ENCODE results near the gene C13orf46.

C13orf46 gene

DNA sequence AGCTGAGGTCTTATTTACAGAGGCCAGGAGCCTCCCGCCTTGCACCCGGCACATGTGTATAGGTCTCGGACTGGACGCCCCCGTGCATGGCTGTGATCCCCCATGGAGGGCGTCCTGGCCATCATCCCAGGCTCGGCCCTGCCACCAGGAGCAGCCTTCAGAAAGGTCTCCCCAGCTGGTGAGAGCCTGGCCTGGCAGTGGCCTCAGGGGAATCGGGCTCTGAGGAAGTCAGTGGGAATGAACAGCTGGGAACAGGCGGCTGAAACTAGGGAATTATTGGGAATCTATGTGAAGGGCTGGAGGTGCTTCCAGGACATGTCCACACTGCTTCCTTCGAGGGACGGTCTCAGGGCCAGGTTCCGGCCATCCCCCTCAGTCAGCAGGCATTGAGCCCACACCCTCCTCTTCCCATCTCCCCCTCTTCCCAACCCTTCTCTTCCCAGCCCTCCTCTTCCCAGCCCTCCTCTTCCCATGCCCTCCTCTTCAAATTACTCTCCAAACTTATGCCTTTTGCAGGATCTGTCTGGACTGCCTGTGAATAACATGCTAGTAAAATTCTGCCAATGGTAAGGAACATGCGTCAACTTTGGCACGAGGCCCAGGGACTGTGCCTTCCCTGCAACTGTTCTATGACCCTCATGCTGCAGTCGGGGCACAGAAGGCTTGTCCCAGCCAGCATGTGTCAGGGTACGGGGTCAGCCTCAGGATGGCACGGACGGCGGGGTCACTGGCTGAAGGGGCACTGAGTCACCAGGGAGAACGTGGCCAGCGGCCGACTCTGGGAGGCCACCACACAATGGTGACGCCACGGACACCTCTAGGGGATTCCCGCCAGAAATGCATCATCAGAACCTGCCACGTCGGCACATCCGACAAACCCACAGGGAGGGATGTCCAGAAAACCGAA is 24.2 kb upstream of the C13orf46 start:
- TF ChIP-seq, protein P1, sequence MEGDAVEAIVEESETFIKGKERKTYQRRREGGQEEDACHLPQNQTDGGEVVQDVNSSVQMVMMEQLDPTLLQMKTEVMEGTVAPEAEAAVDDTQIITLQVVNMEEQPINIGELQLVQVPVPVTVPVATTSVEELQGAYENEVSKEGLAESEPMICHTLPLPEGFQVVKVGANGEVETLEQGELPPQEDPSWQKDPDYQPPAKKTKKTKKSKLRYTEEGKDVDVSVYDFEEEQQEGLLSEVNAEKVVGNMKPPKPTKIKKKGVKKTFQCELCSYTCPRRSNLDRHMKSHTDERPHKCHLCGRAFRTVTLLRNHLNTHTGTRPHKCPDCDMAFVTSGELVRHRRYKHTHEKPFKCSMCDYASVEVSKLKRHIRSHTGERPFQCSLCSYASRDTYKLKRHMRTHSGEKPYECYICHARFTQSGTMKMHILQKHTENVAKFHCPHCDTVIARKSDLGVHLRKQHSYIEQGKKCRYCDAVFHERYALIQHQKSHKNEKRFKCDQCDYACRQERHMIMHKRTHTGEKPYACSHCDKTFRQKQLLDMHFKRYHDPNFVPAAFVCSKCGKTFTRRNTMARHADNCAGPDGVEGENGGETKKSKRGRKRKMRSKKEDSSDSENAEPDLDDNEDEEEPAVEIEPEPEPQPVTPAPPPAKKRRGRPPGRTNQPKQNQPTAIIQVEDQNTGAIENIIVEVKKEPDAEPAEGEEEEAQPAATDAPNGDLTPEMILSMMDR (IDR thresholded peaks at IDR 0.05; ENCODE audit: extremely low read depth, insufficient read depth, missing control alignments): no peak
- in situ Hi-C loops (cut with MboI; ENCODE audit: low pct_unique_long_range_greater_than_20kb, low sequenced_read_pairs, unreplicated experiment): no loop called here
- no peak for DNase-seq (ENCODE audit: low spot score)

- no peak for DNase-seq (ENCODE audit: low spot score)
- in situ Hi-C loops (cut with MboI; ENCODE audit: low pct_unique_long_range_greater_than_20kb, low sequenced_read_pairs, unreplicated experiment): no loop called here
- TF ChIP-seq, protein P1 (IDR thresholded peaks at IDR 0.05; ENCODE audit: extremely low read depth, insufficient read depth, missing control alignments): no peak
Observed at GRCh38 chr13:113996912-113997745, 23.3 kb upstream of the C13orf46 start.

GRCh38 chr13:113996081-113996911 is 22.4 kb upstream of the C13orf46 start:
- TF ChIP-seq, protein P1 (IDR thresholded peaks at IDR 0.05; ENCODE audit: extremely low read depth, insufficient read depth, missing control alignments): no peak
- in situ Hi-C loops (cut with MboI; ENCODE audit: low pct_unique_long_range_greater_than_20kb, low sequenced_read_pairs, unreplicated experiment): no loop called here
- DNase-seq (ENCODE audit: low spot score): no peak

DNA sequence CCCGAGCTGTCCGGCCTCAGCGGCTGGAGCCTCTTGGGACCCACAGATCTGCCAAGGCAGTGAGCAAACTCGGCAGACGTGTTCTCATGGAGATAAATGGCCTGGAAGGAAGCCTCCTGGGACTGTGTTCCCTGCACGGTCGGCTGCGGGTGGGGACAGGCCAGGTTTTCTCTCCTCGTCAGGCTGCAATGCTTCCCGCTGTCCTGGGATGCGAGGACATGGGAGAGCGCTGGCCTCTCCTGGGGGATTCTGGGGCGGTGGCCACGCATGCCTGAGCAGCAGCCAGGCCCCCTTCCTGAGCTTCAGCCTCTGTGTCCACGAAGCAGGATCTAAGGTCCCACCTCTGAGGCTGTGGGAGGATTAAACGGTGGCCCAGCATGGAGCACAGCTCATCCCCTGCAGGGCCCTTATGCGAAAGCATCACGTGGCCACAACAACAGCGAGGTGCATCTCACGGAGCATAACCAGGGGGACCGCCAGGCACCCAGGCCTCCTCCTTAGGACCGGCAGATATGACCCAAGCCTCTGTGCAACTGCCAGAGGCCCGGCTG is 21.2 kb upstream of the C13orf46 start:
- TF ChIP-seq, protein P1 (IDR thresholded peaks at IDR 0.05; ENCODE audit: extremely low read depth, insufficient read depth, missing control alignments): no peak
- in situ Hi-C loops (cut with MboI; ENCODE audit: low pct_unique_long_range_greater_than_20kb, low sequenced_read_pairs, unreplicated experiment): no loop called here
- no peak for DNase-seq (ENCODE audit: low spot score)

- TF ChIP-seq, protein P1 (IDR thresholded peaks at IDR 0.05; ENCODE audit: extremely low read depth, insufficient read depth, missing control alignments): no peak
- DNase-seq (ENCODE audit: low spot score): no peak
- in situ Hi-C loops (cut with MboI; ENCODE audit: low pct_unique_long_range_greater_than_20kb, low sequenced_read_pairs, unreplicated experiment): no loop called here
Observed at GRCh38 chr13:113992276-113993005, 18.6 kb upstream of the C13orf46 start.
